GM23248 (cell line): ENCODE results near the gene ERLEC1. TPM values are rescaled to one million over a fixed set of nuclear protein-coding genes. Genes with fewer than 3 reads are reported as not detected.
A peak's percentile ranks its signal among the peaks of the same experiment; 100 is the strongest.

Experiments
- DNase-seq: peaks from one replicate; pipeline ENCODE4 v3.0.0-alpha.2; 2015
- H2AFZ ChIP-seq: fragments of 200-600 bp; sonication (generic); 2 replicates; pipeline ENCODE4 v1.6.1; 2016; ENCODE audit warnings: antibody characterized with exemption
- H3F3A ChIP-seq: fragments of 200-600 bp; sonication (generic); 2 replicates; pipeline ENCODE4 v1.6.1; 2016; ENCODE audit warnings: mild to moderate bottlenecking, antibody characterized with exemption, mixed run types; ENCODE audit not compliant: insufficient read depth
- H3K27ac ChIP-seq: fragments of 200-600 bp; sonication (generic); 2 replicates; pipeline ENCODE4 v1.5.1; 2016; ENCODE audit warnings: mild to moderate bottlenecking
- H3K27me3 ChIP-seq: fragments of 200-600 bp; sonication (generic); replicated peaks from 2 replicates; pipeline ENCODE4 v1.6.1; 2016; ENCODE audit warnings: mild to moderate bottlenecking; ENCODE audit not compliant: insufficient read depth
- H3K36me3 ChIP-seq: fragments of 200-600 bp; sonication (generic); 2 replicates; pipeline ENCODE4 v1.6.1; 2016; ENCODE audit warnings: low read depth, mild to moderate bottlenecking
- H3K4me1 ChIP-seq: fragments of 200-600 bp; sonication (generic); 2 replicates; pipeline ENCODE4 v1.6.1; 2016; ENCODE audit warnings: mild to moderate bottlenecking; ENCODE audit not compliant: insufficient read depth
- H3K4me2 ChIP-seq: fragments of 200-600 bp; sonication (generic); one replicate; pipeline ENCODE4 v1.6.1; 2016; ENCODE audit warnings: mild to moderate bottlenecking; ENCODE audit not compliant: unreplicated experiment
- H3K4me3 ChIP-seq: fragments of 200-600 bp; sonication (generic); 2 replicates; pipeline ENCODE4 v1.5.1; 2016; ENCODE audit warnings: mild to moderate bottlenecking
- H3K79me2 ChIP-seq: fragments of 200-600 bp; sonication (generic); 2 replicates; pipeline ENCODE4 v1.6.1; 2016; ENCODE audit warnings: mild to moderate bottlenecking; ENCODE audit not compliant: insufficient read depth
- H3K9ac ChIP-seq: fragments of 200-600 bp; sonication (generic); 2 replicates; pipeline ENCODE4 v1.6.1; 2016; ENCODE audit warnings: mild to moderate bottlenecking
- H3K9me2 ChIP-seq: fragments of 200-600 bp; sonication (generic); 2 replicates; pipeline ENCODE4 v1.6.1; 2016; ENCODE audit warnings: mixed run types, mild to moderate bottlenecking, moderate library complexity; ENCODE audit not compliant: insufficient read depth
- H3K9me3 ChIP-seq: fragments of 200-600 bp; sonication (generic); one replicate; pipeline ENCODE4 v1.6.1; 2017; ENCODE audit warnings: low read depth
- H4K20me1 ChIP-seq: fragments of 200-600 bp; sonication (generic); 2 replicates; pipeline ENCODE4 v1.6.0; 2016; ENCODE audit not compliant: insufficient read depth
- EZH2 ChIP-seq: fragments of 200-600 bp; sonication (generic); IDR thresholded peaks from 2 replicates; pipeline ENCODE4 v1.6.1; 2018; ENCODE audit warnings: antibody characterized with exemption, mild to moderate bottlenecking; ENCODE audit not compliant: insufficient read depth, poor library complexity, severe bottlenecking
- EZH2phosphoT487 ChIP-seq: fragments of 200-600 bp; sonication (generic); IDR thresholded peaks from 2 replicates; pipeline ENCODE4 v1.6.1; 2018; ENCODE audit warnings: antibody characterized with exemption, moderate library complexity, mild to moderate bottlenecking, low read depth; ENCODE audit not compliant: insufficient read depth
- WGBS, 2 experiments: methylation state at CpG; one replicate each; pipeline ENCODE4 v1.1.6; 2015 to 2017; ENCODE audit warnings: low lambda C conversion rate in 2 of 2, low coverage in 1 of 2; ENCODE audit errors: missing lambda C conversion rate in 2 of 2; 5-methylcytosine and 5-hydroxymethylcytosine counted together
- in situ Hi-C: fragments of 300-500 bp; cut with MboI; formaldehyde crosslinking; loops from 2 replicates; pipeline ENCODE4 v1.15.0; 2020
- polyA plus RNA-seq: library from polyadenylated mRNA; unstranded; fragments of >200 nt; fragmentation: Nextera tagmentation; extraction: Ambion mirVana; gene quantifications from 2 replicates; pipeline ENCODE4 v1.2.1, GENCODE V29; 2016
- total RNA-seq: library from RNA; depleted of rRNA; stranded (reverse); fragments of >200 nt; shearing (Covaris generic); gene quantifications from 2 replicates; pipeline ENCODE4 v1.2.3, GENCODE V29; 2014

ERLEC1 gene
- total and polyA plus RNA-seq, 2 experiments from 2014 or later: 107 to 110 TPM

- Histone ChIP-seq H3K9me2 (no peaks in the 10 kb centered on the region), H3K4me2 (peak within 1 kb of the TSS; percentile 99), H3K27ac (peak within 1 kb of the TSS; percentile 63), H2AFZ (peak within 1 kb of the TSS; percentile 96), H3K9ac (peak within 1 kb of the TSS; percentile 81), H3K4me1 (peaks cover 10% of the 10 kb centered on the region), H3K79me2 (peaks cover 52% of the 10 kb centered on the region), H3K4me3 (peak within 1 kb of the TSS; percentile 81), H3F3A (peaks cover 8% of the 10 kb centered on the region; the same call in 1 of the 2 replicates), H3K27me3 (no peaks in the 10 kb centered on the region), H3K36me3 (peaks cover 8% of the 10 kb centered on the region), H4K20me1 (no peaks in the 10 kb centered on the region), H3K9me3 (no peaks in the 10 kb centered on the region)
- TF ChIP-seq EZH2: no peak
- TF ChIP-seq EZH2phosphoT487: no peak
- peak; percentile 93 for DNase-seq
- 2 to 3% methylated on average over 43 to 46 of the region's 46 CpGs for WGBS, 2 experiments
- in situ Hi-C loops: no loop called here
Measured at GRCh38 chr2:53767405-53768241, 19.2 kb upstream of the ERLEC1 start, which contains the start of gene CHAC2. Gene CHAC2 (plus strand): TSS chr2:53767804. CDS start chr2:53767887, 83 bp downstream.

GRCh38 chr2:53768242-53768542 lies 18.7 kb upstream of the ERLEC1 start:
- Histone ChIP-seq H3K9me3 (no peaks in the 10 kb centered on the region), H3K9me2 (no peaks in the 10 kb centered on the region), H3K4me2 (peak overlapping the region; percentile 99), H3K9ac (peak overlapping the region; percentile 81), H3K36me3 (peaks cover 3% of the 10 kb centered on the region; the same call in 1 of the 2 replicates), H3F3A (peaks cover 8% of the 10 kb centered on the region; the same call in 1 of the 2 replicates), H3K79me2 (peaks cover 58% of the 10 kb centered on the region), H3K27me3 (no peaks in the 10 kb centered on the region), H4K20me1 (no peaks in the 10 kb centered on the region), H3K4me1 (peaks cover 10% of the 10 kb centered on the region), H3K27ac (peak overlapping the region; percentile 63), H3K4me3 (peak overlapping the region; percentile 81), H2AFZ (peak overlapping the region; percentile 96)
- no peak for DNase-seq
- in situ Hi-C loops: no loop called here
- TF ChIP-seq EZH2: no peak
- TF ChIP-seq EZH2phosphoT487: no peak
- 1 to 2% methylated on average over 12 of the region's 12 CpGs for WGBS, 2 experiments

GRCh38 chr2:53769318-53769945 lies 17.4 kb upstream of the ERLEC1 start:
- DNase-seq: no peak
- Histone ChIP-seq H3K36me3 (no peaks in the 10 kb centered on the region; the same call in 1 of the 2 replicates), H3F3A (peaks cover 8% of the 10 kb centered on the region; the same call in 1 of the 2 replicates), H3K4me2 (no peak overlapping the region), H3K9ac (no peak overlapping the region), H3K27me3 (no peaks in the 10 kb centered on the region), H3K4me1 (peaks cover 10% of the 10 kb centered on the region), H3K27ac (no peak overlapping the region), H3K4me3 (no peak overlapping the region), H2AFZ (no peak overlapping the region), H3K9me2 (no peaks in the 10 kb centered on the region), H4K20me1 (no peaks in the 10 kb centered on the region), H3K79me2 (peaks cover 66% of the 10 kb centered on the region), H3K9me3 (no peaks in the 10 kb centered on the region)
- in situ Hi-C loops: no loop called here
- TF ChIP-seq EZH2: no peak
- 96% methylated on average over 15 of the region's 15 CpGs for WGBS, 2 experiments

GRCh38 chr2:53770264-53770663 lies 16.6 kb upstream of the ERLEC1 start:
- Histone ChIP-seq H3K4me1 (peaks cover 10% of the 10 kb centered on the region), H3K9me3 (no peaks in the 10 kb centered on the region), H2AFZ (no peak overlapping the region), H3K4me2 (no peak overlapping the region), H3K9ac (no peak overlapping the region), H3K4me3 (no peak overlapping the region), H3K36me3 (no peaks in the 10 kb centered on the region), H3K27ac (no peak overlapping the region), H3K79me2 (peaks cover 66% of the 10 kb centered on the region), H3F3A (peaks cover 8% of the 10 kb centered on the region; the same call in 1 of the 2 replicates), H4K20me1 (no peaks in the 10 kb centered on the region), H3K27me3 (no peaks in the 10 kb centered on the region), H3K9me2 (no peaks in the 10 kb centered on the region)
- DNase-seq: no peak
- TF ChIP-seq EZH2phosphoT487: no peak
- in situ Hi-C loops: no loop called here
- WGBS, 2 experiments: 83 to 87% methylated on average over 4 of the region's 4 CpGs
